Measurements from ENCODE around the gene POLR2L. TPM values are rescaled to one million over a fixed set of nuclear protein-coding genes. Genes with fewer than 3 reads are reported as not detected.
A peak's percentile ranks its signal among the peaks of the same experiment; 100 is the strongest.

The POLR2L gene
- total RNA-seq, result 100 to 1,000 TPM in 3 of 4 donors, 10 to 100 TPM in 1; 95.5 to 165 (median 110) TPM

DNA sequence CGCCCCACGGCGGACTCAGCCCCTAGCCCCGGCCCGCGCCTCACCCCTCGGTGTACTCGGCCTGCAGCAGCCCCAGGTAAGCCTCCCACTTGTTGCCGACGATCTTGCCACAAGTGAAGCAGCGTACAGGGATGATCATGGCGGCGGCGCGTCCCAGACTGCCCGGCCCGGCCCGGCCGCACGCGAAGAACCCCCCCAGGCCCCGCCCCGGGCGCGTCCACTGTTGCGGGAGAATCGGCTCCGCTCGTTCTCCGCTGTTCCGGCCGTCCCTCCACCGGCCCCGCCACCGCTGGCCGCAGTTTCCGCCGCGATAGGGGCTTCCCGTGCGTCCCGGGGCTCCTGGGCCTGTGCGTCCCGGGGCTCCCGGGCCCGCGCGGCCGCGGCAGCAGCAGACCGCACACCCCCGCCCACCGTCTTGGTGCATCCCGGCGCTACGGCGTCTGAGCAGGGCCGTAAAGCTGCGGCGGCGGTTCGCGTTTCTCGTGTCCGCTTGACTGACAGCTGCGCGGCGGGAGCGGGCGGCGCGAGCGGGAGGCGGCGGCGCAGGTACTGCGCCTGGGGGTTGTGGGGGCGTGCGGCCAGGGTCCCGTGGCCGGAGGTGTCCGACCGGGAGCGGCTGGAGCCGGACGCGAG, at the start of gene POLR2L, which contains the start of gene TSPAN4:
POLR2L (minus strand) TSS at position 160 of the 633 bp plus-strand sequence; CDS start at position 139, 21 bp downstream.
TSPAN4 (plus strand) TSS at position 483 of the 633 bp plus-strand sequence. CDS start 7,453 bp downstream, outside the sequence.
- ATAC-seq (ENCODE audit: low FRiP score) (peak; percentile 46), DNase-seq (ENCODE audit: low spot score) (peak; percentile 78)
- TF ChIP-seq, protein P1, sequence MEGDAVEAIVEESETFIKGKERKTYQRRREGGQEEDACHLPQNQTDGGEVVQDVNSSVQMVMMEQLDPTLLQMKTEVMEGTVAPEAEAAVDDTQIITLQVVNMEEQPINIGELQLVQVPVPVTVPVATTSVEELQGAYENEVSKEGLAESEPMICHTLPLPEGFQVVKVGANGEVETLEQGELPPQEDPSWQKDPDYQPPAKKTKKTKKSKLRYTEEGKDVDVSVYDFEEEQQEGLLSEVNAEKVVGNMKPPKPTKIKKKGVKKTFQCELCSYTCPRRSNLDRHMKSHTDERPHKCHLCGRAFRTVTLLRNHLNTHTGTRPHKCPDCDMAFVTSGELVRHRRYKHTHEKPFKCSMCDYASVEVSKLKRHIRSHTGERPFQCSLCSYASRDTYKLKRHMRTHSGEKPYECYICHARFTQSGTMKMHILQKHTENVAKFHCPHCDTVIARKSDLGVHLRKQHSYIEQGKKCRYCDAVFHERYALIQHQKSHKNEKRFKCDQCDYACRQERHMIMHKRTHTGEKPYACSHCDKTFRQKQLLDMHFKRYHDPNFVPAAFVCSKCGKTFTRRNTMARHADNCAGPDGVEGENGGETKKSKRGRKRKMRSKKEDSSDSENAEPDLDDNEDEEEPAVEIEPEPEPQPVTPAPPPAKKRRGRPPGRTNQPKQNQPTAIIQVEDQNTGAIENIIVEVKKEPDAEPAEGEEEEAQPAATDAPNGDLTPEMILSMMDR (IDR thresholded peaks at IDR 0.05), result no peak

DNA sequence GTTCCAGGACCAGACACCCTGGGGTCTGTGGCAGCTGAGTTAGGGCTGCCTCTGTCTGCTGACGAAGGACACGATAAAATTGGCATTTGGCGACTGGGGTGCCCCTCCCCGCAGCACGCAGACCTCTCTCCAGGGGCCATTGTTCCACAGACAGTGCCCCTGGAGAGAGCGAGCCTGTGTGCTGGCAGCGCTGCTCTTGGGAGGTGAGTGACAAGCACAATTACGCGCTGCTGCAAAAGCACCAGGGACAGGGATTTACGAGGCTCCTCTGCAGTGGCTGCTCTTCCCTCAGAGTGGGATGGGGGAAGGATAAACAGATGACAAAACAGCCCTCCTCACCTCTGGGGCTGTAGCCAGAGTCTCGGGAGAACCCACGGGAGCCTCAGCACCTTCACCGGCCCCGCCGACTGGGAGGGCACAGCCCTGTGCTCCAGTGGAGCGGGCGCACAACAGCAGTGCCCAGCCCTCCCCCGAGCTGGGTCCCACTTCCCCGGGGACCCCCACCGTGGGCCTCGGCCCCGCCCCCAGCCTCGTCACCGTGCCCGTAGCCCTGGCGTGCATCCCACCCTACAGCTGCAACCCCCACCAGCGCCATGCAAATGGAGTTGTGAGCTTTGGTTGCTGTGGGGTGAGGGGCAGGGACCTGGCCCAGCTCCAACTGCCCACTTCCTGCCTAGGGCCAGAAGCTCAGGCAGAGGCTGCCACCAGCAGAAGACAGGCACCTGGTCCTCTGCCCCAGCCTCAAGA, 48.6 kb upstream of the POLR2L start:
- ATAC-seq (ENCODE audit: low FRiP score) (no peak), DNase-seq (ENCODE audit: low spot score) (no peak)
- TF ChIP-seq, protein P1 (IDR thresholded peaks at IDR 0.05), result no peak

DNA sequence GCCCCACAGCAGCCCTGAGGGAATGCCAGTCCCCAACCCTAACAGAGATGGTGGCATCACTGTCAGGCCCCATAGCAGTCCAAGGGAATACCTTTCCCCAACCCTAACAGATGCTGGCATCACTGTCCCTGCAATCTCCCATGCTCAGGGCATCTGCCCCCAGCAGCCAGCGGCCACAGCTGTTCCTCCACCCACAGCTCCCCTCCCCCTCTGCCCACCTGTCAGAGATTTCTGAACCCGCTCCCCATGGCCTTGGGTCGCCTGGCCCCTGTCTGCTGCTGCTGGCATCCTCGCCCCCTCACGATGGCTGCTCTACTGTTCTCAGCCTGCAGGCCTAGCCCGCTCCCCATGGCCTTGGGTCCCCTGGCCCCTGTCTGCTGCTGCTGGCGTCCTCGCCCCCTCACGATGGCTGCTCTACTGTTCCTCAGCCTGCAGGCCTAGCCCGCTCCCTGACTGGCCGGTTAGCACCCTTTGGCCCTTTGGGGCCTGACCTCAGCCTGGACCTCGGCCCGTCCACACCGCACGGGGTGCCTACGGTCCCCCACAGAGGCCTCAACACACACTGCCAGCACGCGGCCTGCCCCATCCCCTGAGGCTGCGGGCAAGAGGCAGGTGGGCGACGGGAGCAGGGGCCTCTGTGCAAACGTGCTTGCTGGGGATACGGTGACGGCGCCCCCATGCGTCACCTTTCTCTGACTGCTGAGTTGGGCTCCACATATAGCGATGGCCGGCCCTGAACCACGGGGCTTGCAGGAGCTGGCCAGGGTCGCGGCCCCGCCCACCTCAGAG, 47.6 kb upstream of the POLR2L start:
- DNase-seq (ENCODE audit: low spot score) (no peak), ATAC-seq (ENCODE audit: low FRiP score) (no peak)
- TF ChIP-seq, protein P1 (IDR thresholded peaks at IDR 0.05), result no peak

DNA sequence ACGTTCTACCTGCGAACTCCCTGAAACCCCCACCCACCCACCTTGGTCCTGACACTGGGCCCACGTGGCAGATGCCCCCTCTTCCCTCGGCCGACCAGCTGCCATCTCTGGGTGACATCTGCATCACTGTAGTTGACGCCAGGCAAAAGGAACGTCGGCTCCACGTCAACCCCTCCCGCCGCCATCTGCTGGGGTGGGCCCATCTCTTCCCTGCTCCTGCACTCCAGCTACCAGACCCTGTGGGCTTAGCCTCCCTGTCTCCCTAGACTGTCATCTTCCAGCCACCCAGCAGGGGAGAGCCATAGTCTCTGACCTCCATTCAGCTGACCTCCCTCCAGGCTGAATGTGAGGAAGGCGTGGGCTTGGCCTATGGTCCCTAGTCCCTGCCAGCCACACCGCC, 46.9 kb upstream of the POLR2L start:
- TF ChIP-seq, protein P1 (IDR thresholded peaks at IDR 0.05), result no peak
- ATAC-seq (ENCODE audit: low FRiP score), result no peak
- DNase-seq (ENCODE audit: low spot score), result no peak

DNA sequence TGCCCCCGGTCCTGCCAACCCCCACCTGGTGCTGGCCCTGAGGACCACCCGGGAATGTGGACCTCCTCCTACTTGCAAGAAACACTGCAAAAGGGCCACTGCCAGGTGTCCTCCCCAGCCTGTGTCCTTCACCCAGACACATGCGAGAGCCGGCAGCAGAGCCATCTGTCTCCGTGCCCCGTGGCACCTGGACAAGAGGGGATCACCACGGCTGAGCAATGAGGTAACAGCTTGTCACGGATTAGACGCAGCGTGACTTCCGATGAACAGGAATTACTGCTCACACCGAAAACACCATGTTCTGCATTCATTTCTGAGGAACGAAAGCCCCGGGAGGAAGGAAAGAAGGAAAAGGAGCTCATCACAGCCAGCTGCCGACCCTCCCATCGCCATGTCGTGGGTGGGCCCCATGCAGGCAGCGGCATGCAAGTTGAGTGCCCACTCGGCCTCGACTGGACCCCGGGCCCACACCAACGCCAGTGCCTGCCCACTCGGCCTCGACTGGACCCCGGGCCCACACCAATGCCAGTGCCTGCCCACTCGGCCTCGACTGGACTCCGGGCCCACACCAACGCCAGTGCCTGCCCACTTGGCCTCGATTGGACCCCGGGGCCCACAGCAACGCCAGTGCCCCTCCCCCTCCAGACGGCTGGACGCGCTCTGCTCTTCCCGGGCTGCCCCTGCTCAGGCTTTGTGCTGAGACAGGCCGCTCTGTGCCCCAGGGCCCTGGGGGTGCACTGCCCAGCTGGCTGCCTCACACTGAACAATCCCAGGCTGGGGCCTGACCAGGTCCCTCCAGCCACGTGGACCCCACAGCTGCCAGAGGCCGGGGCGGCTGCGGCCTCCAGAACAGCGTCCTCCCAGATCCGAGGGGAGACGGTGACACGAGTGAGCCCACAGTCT, 46.2 kb upstream of the POLR2L start:
- no peak for ATAC-seq (ENCODE audit: low FRiP score)
- TF ChIP-seq, protein P1 (IDR thresholded peaks at IDR 0.05), result no peak
- DNase-seq (ENCODE audit: low spot score), result no peak

DNA sequence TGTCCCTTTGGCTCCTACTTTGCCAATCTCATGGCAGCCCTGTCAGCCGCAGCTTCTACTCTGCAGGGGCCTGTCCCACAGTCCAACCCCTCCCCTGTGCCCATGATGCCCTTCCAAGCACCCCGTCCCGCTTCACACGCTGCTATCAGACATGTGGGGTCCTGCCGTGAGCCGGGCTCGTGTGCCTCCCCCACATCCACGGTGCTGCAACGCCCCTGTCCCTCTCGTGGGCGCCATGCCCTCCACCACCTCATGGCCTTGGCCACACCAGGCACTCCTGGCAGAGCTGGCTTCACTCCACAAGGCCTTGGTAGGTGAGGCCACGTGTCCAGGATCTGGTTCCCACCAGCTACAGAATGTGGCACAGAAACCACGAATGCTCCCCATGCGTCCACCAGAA, 45.3 kb upstream of the POLR2L start:
- TF ChIP-seq, protein P1 (IDR thresholded peaks at IDR 0.05), result no peak
- DNase-seq (ENCODE audit: low spot score) (no peak), ATAC-seq (ENCODE audit: low FRiP score) (no peak)

Data from omental fat pad (tissue), 4 donors.